ENCODE measurements around the gene OPN4.

DNA sequence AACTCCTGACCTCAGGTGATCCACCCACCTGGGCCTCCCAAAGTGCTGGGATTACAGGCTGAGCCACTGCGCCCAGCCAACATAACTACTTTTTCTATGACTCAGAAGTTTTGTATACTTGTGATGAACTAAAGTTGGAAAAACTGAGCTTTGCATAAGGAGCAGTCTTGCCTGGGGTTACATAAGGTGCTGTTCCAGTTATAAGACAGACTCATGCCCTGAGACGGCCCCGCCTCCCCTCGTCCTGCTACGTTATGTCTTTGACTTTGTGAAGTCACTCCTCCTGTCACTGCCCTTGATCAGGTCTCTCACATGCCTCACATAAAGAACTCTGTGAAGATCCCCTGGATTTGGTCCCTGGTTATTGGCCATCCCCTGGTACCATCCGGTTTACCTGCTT, 40.4 kb upstream of the OPN4 start:
- TF ChIP-seq FOSL2 (IDR thresholded peaks at IDR 0.05; ENCODE audit: borderline replicate concordance, low read depth) (no peak), SMC3 (IDR thresholded peaks at IDR 0.05; ENCODE audit: low read depth, low read length) (no peak)
